Measurements from ENCODE around the gene ELL.

DNA sequence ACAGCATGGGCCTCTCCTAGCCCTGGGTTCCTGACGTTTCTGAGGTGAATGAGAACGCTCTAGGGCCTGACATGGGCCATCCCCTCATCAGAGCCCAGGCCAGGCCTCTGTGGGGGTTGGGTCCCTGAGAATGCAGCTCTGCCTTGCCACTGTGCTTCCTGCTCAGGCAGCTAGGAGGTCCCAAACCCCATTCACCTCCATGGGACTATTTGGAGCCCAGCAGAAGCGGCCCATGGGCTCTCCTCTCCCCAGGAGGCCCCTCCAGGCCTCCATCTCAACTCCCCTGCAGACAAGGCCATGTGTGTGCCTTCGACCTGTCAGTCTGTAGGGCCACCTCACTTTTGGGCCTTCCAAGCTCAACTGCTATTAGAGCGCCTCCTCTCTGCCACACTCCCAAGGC lies 36.9 kb downstream of the ELL start:
- TF ChIP-seq POLR2AphosphoS5 (IDR thresholded peaks at IDR 0.05; ENCODE audit: borderline replicate concordance, low read depth, low read length) (no peak), EZH2 (IDR thresholded peaks at IDR 0.05) (no peak)

Measured in SK-N-MC (cell line).